Nephron progenitor cell (in vitro differentiated cells): Measurements from ENCODE around the gene SORCS2.

ENCODE experiments used
- DNase-seq: peaks from one replicate; pipeline ENCODE4 v3.0.0; 2021
- H3K27ac Mint-ChIP-seq: 2 replicates; pipeline ENCODE4 v1.8.0; 2021; ENCODE audit warnings: mild to moderate bottlenecking, moderate library complexity, mixed read lengths
- H3K27me3 Mint-ChIP-seq: 2 replicates; pipeline ENCODE4 v1.8.0; 2021; ENCODE audit warnings: mild to moderate bottlenecking, low read depth, mixed read lengths; ENCODE audit not compliant: poor library complexity
- H3K36me3 Mint-ChIP-seq: 2 replicates; pipeline ENCODE4 v1.8.0; 2021; ENCODE audit warnings: low read depth, mixed read lengths
- H3K4me1 Mint-ChIP-seq: 2 replicates; pipeline ENCODE4 v1.8.0; 2021; ENCODE audit warnings: mixed read lengths
- H3K4me3 Mint-ChIP-seq: 2 replicates; pipeline ENCODE4 v1.8.0; 2021; ENCODE audit warnings: mild to moderate bottlenecking, moderate library complexity, mixed read lengths
- H3K9me3 Mint-ChIP-seq: 2 replicates; pipeline ENCODE4 v1.8.0; 2021; ENCODE audit warnings: mild to moderate bottlenecking, moderate library complexity, mixed read lengths
- CTCF ChIP-seq: fragments of 200-600 bp; sonication (generic); IDR thresholded peaks from 2 replicates; pipeline ENCODE4 v1.5.0; 2021; ENCODE audit warnings: antibody characterized with exemption

The SORCS2 gene

GRCh38 chr4:7297881-7298280, 105.5 kb downstream of the SORCS2 start:
- H3K27ac Mint-ChIP-seq = no peak overlapping the region
- H3K36me3 Mint-ChIP-seq = no peaks in the 10 kb centered on the region
- no peak overlapping the region for H3K4me3 Mint-ChIP-seq
- peaks cover 2% of the 10 kb centered on the region for H3K27me3 Mint-ChIP-seq
- no peak for DNase-seq
- TF ChIP-seq CTCF = no peak
- H3K4me1 Mint-ChIP-seq = peaks cover 71% of the 10 kb centered on the region
- H3K9me3 Mint-ChIP-seq = no peaks in the 10 kb centered on the region

GRCh38 chr4:7298619-7299009, 106.3 kb downstream of the SORCS2 start:
- no peak overlapping the region for H3K27ac Mint-ChIP-seq
- H3K4me1 Mint-ChIP-seq = peaks cover 72% of the 10 kb centered on the region
- H3K4me3 Mint-ChIP-seq = no peak overlapping the region
- no peak for DNase-seq
- H3K27me3 Mint-ChIP-seq = peaks cover 5% of the 10 kb centered on the region
- no peak for TF ChIP-seq CTCF
- H3K9me3 Mint-ChIP-seq = no peaks in the 10 kb centered on the region
- no peaks in the 10 kb centered on the region for H3K36me3 Mint-ChIP-seq

DNA sequence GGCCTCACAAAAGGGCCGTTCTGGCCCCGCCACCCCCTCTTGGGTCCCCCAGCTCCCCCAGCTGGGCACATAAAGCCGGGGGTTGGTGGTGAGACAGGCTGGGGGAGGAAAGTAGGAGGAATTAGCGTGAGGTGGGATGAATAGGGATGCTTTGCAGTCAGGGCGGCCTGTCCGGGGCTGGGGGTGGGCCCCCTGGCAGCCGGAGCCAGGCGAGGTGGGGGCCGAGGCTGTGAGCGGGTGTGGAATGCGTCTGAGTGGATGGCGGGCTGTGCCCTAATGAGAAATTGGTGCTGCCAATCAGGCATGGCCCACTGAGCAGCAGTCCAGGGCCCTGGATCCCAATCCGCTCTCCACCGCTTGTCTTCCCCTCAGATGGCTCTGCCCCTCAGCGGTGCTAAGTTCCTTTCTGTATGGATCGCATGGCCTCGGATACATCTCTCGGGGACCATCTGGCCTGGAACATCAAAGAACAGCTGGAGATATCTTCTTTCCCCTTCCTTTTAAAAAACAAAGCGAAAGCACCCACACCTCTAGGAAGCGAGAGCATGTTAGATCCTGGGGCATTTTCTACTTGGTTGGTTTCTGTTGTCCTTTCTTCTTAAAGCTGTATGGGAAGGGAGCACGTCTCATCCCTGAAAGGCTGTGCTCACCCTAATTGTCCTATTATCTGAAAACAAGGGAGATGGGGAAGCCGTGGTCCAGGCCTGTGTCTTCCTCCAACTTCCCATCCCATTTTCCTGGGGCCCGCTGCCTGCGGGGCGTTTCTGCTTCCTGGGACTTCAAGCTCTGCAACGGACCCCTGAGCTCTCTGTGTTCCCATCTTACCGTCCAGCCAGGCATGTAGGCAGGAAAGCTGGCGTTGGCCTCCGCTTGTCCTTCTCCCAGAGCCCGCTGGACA, 106.9 kb downstream of the SORCS2 start:
- H3K36me3 Mint-ChIP-seq = no peaks in the 10 kb centered on the region
- peak overlapping the region; percentile 23 for H3K27ac Mint-ChIP-seq
- DNase-seq = peak; percentile 40
- no peak for TF ChIP-seq CTCF
- no peaks in the 10 kb centered on the region for H3K9me3 Mint-ChIP-seq
- peaks cover 78% of the 10 kb centered on the region for H3K4me1 Mint-ChIP-seq
- H3K4me3 Mint-ChIP-seq = peak overlapping the region; percentile 11
- peaks cover 5% of the 10 kb centered on the region for H3K27me3 Mint-ChIP-seq

GRCh38 chr4:7299908-7300710, 107.8 kb downstream of the SORCS2 start:
- Mint-ChIP-seq H3K9me3 (no peaks in the 10 kb centered on the region), H3K36me3 (no peaks in the 10 kb centered on the region), H3K27ac (peak overlapping the region; percentile 23), H3K27me3 (peaks cover 5% of the 10 kb centered on the region), H3K4me3 (no peak overlapping the region), H3K4me1 (peaks cover 82% of the 10 kb centered on the region)
- no peak for DNase-seq
- no peak for TF ChIP-seq CTCF

DNA sequence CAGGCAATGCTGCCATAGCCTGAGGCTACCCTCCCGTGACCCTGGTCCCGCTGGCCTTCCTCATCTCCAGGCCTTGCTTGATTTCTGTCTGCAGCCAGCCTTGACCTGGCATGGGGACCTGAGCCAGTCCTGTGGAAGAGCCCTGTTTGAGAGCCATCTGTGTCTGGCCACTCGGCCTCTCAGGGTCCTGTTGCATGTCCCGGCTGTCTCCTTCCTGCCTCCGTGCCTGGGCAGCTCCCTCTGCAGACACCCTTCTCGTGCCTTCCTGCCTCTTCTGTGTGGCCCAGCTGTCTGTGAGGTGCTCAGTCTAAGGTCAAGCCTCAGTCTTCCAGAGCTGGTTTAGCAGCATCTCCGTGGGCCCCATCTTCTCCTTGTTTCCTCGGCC, 108.4 kb downstream of the SORCS2 start:
- H3K27me3 Mint-ChIP-seq = peaks cover 5% of the 10 kb centered on the region
- H3K4me3 Mint-ChIP-seq = no peak overlapping the region
- DNase-seq = no peak
- no peaks in the 10 kb centered on the region for H3K9me3 Mint-ChIP-seq
- H3K4me1 Mint-ChIP-seq = peaks cover 80% of the 10 kb centered on the region
- TF ChIP-seq CTCF = no peak
- H3K36me3 Mint-ChIP-seq = no peaks in the 10 kb centered on the region
- peak overlapping the region; percentile 39 for H3K27ac Mint-ChIP-seq
